Pancreas (tissue), 10 donors: ENCODE data around the gene ILF3. TPM values are rescaled to one million over a fixed set of nuclear protein-coding genes. Genes with fewer than 3 reads are reported as not detected.
"Not testable (repeated sequence)": the region's sequence is repeated elsewhere in the genome, so short reads cannot be mapped to it uniquely, and the experiment has no call there.

Experiments
- ATAC-seq, 4 donors: fragments of 200-7000 bp; cut with Tn5 transposase; one replicate each; pipeline versions ENCODE4 v1.8.0 to v1.9.1; 2020; ENCODE audit warnings: mild to moderate bottlenecking in 4 of 4, moderate library complexity in 4 of 4
- DNase-seq, 6 donors: peaks; one replicate each; pipeline ENCODE4 v3.0.0-alpha.2; 2020
- FAIRE-seq: peaks from 2 replicates; lab custom pipeline; 2012; peaks lifted over from hg19 to GRCh38; lab: Jason Lieb, UNC
- H3K27ac ChIP-seq, 4 donors: fragments of 200-600 bp; sonication (generic); 1 replicate in 3 of 4; 2 replicates in 1 of 4; pipeline versions ENCODE4 v1.5.0 to v1.8.0; 2020
- H3K27me3 ChIP-seq, 4 donors: fragments of 200-600 bp; one replicate each; pipeline ENCODE4 v1.8.0; 2021
- H3K36me3 ChIP-seq, 3 donors: fragments of 200-600 bp; sonication (generic) in 1 of 3; one replicate each; pipeline versions ENCODE4 v1.5.0 to v1.8.0; 2020 to 2021
- H3K4me1 ChIP-seq, 3 donors: fragments of 200-600 bp; one replicate each; pipeline ENCODE4 v1.8.0; 2021
- H3K4me3 ChIP-seq, 4 donors: fragments of 200-600 bp; sonication (generic) in 2 of 4; one replicate each; pipeline versions ENCODE4 v1.5.0 to v1.8.0; 2020 to 2021
- H3K9me3 ChIP-seq, 4 donors: fragments of 200-600 bp; one replicate each; pipeline ENCODE4 v1.8.0; 2021
- WGBS, 2 donors: extraction: QIAGEN DNeasy Blood & Tissue Kit; methylation state at CpG; one replicate each; pipeline ENCODE4 v1.1.7; 2013; 5-methylcytosine and 5-hydroxymethylcytosine counted together
- intact Hi-C, 3 donors: fragments of 100-400 bp; cut with DNase I; formaldehyde crosslinking; loops; one replicate each; pipeline versions ENCODE4 v1.11.1 to v1.14.2; 2022
- polyA plus RNA-seq, 2 donors: library from polyadenylated mRNA; stranded (reverse); fragments of 200-250 nt; gene quantifications; one replicate each; pipeline ENCODE4 v1.2.3, GENCODE V29; 2013
- total RNA-seq, 6 donors: library from RNA; stranded (reverse); fragmentation: NEBNext Ultra II Directional in 4 of 6; extraction: Animal tissue kit (Norgen Biotek cat#: 25700) in 4 of 6; gene quantifications; one replicate each; pipeline versions ENCODE4 v1.2.1 to v1.2.4, GENCODE V29; 2021 to 2023
- TF ChIP-seq, protein P1 (sequence below), 4 donors: fragments of 200-600 bp; sonication (generic) in 3 of 4; IDR thresholded peaks; one replicate each; pipeline versions ENCODE4 v1.5.0 to v1.8.0; 2021; ENCODE audit warnings: antibody characterized with exemption in 4 of 4
- donor health status: healthy with polysubstance abuse.
- donor health status: DM: no; HTN: no; CAD: no; lungs with moderate emphysema.
- donor health status: DM: no; HTN: no; CAD: no.
- donor health status: control.
- donor health status: control.
- donor health status: Bipolar disorder and iron deficiency.
- donor health status: DM: yes; HTN: yes; CAD: no.
- donor health status: DM: no; HTN: no; CAD: no.
- donor health status: DM: no; HTN: no; CAD: no.
- donor health status: DM: yes; HTN: yes; CAD: no.

Gene ILF3
- total and polyA plus RNA-seq, 8 donors, result 70.5 to 129 (median 109) TPM

DNA sequence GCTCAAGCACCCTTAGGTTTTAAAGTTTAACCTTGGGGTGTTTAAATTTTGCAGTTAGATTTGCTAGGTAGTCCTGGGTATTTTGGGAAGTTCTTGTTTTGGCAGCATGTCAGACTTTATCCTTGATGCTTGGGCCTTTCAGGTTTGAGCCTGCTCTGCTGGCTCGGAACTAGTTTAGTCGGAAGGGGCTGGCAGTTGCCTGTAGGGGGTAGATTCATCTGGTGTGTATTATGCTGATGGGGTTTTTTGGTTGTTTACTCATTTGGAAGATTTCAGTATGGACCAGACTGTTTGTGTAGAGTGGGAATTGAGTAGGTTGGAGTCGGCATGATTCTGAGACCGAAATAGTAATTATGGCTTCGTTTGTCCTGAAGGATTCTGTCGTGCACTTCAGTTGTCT, 15.1 kb downstream of the ILF3 start:
- TF ChIP-seq, protein P1, sequence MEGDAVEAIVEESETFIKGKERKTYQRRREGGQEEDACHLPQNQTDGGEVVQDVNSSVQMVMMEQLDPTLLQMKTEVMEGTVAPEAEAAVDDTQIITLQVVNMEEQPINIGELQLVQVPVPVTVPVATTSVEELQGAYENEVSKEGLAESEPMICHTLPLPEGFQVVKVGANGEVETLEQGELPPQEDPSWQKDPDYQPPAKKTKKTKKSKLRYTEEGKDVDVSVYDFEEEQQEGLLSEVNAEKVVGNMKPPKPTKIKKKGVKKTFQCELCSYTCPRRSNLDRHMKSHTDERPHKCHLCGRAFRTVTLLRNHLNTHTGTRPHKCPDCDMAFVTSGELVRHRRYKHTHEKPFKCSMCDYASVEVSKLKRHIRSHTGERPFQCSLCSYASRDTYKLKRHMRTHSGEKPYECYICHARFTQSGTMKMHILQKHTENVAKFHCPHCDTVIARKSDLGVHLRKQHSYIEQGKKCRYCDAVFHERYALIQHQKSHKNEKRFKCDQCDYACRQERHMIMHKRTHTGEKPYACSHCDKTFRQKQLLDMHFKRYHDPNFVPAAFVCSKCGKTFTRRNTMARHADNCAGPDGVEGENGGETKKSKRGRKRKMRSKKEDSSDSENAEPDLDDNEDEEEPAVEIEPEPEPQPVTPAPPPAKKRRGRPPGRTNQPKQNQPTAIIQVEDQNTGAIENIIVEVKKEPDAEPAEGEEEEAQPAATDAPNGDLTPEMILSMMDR (IDR thresholded peaks at IDR 0.05), result no peak
- Histone ChIP-seq H3K9me3 (no peaks in the 10 kb centered on the region), H3K27me3 (no peaks in the 10 kb centered on the region), H3K4me1 (no peaks in the 10 kb centered on the region), H3K4me3 (no peak overlapping the region), H3K27ac (no peak overlapping the region), H3K36me3 (peaks cover 0 to 16% (median 10%) of the 10 kb centered on the region in 3 donors)
- FAIRE-seq (no peak), ATAC-seq (no peak), DNase-seq (no peak)
- WGBS, 2 donors, result 63 to 69% methylated on average over 6 of the region's 6 CpGs
- intact Hi-C loops, result no loop called here

DNA sequence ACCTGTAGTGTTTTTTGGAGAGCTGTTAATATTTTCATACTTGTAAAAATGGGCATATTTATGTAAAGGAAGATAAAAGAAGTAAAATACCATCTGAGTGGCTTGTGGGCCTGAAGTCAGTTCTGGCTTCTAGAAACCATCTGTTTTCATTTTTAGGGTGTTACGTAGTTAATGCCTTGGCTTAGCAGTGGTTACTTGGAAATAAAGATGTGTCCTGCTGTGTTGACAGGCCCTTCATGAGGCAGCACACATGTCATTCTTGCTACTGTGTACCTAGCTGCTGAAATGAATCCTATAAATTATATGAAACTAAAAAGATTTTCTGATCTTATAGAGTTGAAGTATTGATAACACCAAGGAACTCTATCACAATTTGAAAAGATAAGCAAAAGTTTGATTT, 16.0 kb downstream of the ILF3 start:
- DNase-seq, result no peak
- no peak for ATAC-seq
- no peak for FAIRE-seq
- Histone ChIP-seq H3K4me1 (no peaks in the 10 kb centered on the region), H3K36me3 (peaks cover 0 to 16% (median 10%) of the 10 kb centered on the region in 3 donors), H3K27ac (no peak overlapping the region), H3K4me3 (no peak overlapping the region), H3K9me3 (no peaks in the 10 kb centered on the region), H3K27me3 (no peaks in the 10 kb centered on the region)
- TF ChIP-seq, protein P1 (IDR thresholded peaks at IDR 0.05), result no peak
- WGBS, 2 donors, result 67 to 74% methylated on average over 1 of the region's 1 CpG
- intact Hi-C loops, result no loop called here

DNA sequence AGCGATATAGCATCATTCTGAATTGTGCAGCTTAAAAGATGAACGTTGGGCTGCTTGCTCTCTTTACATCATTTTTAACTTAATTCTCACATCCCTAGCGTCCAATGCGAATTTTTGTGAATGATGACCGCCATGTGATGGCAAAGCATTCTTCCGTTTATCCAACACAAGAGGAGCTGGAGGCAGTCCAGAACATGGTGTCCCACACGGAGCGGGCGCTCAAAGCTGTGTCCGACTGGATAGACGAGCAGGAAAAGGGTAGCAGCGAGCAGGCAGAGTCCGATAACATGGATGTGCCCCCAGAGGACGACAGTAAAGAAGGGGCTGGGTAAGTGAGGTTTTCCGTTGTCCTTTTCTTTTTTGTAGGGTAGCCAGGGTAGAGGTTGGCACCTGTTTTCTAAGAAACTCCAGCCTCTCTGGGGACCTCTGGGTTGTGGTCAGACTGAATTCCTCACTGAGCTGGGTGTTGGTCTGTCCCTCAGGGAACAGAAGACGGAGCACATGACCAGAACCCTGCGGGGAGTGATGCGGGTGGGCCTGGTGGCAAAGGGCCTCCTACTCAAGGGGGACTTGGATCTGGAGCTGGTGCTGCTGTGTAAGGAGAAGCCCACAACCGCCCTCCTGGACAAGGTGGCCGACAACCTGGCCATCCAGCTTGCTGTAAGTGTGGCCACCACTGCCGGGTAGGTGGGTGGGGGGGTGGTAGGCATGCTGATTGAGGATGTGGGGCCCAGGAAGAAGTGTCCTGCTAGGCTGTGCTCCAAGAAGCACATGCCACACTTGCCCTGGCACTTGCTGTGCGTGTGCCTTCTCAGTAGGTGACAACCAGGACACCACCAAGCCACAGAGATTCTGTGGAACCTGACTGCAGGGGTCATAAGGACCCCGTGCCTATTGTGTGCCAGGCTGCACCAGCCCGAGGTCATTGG, 17.0 kb downstream of the ILF3 start:
- ATAC-seq (no peak), FAIRE-seq (no peak), DNase-seq (no peak)
- Histone ChIP-seq H3K9me3 (no peaks in the 10 kb centered on the region), H3K27me3 (no peaks in the 10 kb centered on the region), H3K27ac (no peak overlapping the region), H3K4me1 (no peaks in the 10 kb centered on the region), H3K4me3 (no peak overlapping the region), H3K36me3 (peaks cover 0 to 22% (median 10%) of the 10 kb centered on the region in 3 donors)
- intact Hi-C loops, result no loop called here
- WGBS, 2 donors, result 82 to 84% methylated on average over 24 of the region's 24 CpGs
- TF ChIP-seq, protein P1 (IDR thresholded peaks at IDR 0.05), result no peak

DNA sequence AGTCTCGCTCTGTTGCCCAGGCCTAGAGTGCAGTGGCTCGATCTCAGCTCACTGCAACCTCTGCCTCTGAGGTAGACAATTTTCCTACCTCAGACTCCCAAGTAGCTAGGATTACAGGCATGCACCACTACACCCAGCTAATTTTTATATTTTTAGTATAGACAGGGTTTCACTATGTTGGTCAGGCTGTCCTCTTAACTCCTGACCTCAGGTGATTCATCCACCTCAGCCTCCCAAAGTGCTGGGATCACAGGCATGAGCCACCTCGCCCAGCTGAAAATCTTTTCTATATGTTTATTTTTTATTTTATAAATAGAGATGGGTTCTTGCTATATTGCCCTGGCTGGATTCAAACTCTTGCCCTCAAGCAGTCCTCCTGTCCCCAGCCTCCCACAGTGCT, 17.8 kb downstream of the ILF3 start:
- ATAC-seq, H3K27me3 ChIP-seq, FAIRE-seq, H3K4me1 ChIP-seq, intact Hi-C loops, H3K4me3 ChIP-seq, H3K9me3 ChIP-seq, H3K27ac ChIP-seq, DNase-seq: not testable (repeated sequence)
- H3K36me3 ChIP-seq, result peaks cover 0 to 23% (median 10%) of the 10 kb centered on the region in 3 donors
- 93 to 96% methylated on average over 3 of the region's 3 CpGs for WGBS, 2 donors

DNA sequence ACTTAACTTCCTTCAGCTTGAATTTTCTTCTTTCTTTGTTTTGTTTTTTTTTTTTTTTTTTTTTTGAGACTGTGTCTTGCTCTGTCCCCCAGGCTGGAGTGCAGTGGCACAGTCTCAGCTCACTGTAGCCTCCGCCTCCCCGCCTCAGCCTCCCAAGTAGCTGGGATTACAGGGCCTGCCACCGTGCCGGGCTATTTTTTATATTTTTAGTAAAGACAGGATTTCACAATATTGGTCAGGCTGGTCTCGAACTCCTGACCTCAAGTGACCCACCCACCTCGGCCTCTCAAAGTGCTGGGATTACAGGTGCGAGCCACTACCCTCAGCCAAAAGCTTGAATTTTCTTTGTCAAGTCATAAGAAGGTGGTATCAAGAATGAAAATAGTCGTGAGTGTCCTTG, 21.1 kb downstream of the ILF3 start:
- FAIRE-seq, ATAC-seq, H3K4me3 ChIP-seq, intact Hi-C loops, H3K27me3 ChIP-seq, H3K9me3 ChIP-seq, H3K4me1 ChIP-seq, H3K27ac ChIP-seq, DNase-seq: not testable (repeated sequence)
- 84 to 88% methylated on average over 8 of the region's 8 CpGs for WGBS, 2 donors
- H3K36me3 ChIP-seq, result peaks cover 0 to 56% (median 41%) of the 10 kb centered on the region in 3 donors

DNA sequence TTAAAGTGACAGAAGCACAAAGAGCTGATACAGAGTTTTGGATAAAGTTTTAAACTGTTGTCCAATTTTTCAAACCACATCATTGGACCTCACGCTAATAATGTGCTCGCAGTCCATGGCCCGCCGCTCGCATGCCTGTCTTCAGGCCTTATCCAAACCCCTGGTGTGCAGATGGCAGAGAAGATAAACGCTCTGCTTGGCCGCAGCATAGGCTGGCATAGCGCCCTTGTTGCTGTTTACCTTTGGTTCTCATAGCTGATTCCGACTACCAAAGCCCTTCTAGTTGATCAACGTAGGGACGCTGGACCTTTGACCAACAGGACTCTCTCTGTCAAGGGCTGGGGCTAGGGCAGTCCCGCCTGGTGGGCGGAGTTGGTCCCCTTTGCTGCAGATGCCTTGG, 23.6 kb downstream of the ILF3 start:
- H3K4me3 ChIP-seq, result no peak overlapping the region
- no peak overlapping the region for H3K27ac ChIP-seq
- no peak for FAIRE-seq
- H3K36me3 ChIP-seq, result peaks cover 5 to 75% (median 58%) of the 10 kb centered on the region in 3 donors
- intact Hi-C loops, result no loop called here
- TF ChIP-seq, protein P1 (IDR thresholded peaks at IDR 0.05), result no peak
- H3K9me3 ChIP-seq, result no peaks in the 10 kb centered on the region
- peaks cover 0 to 5% (median 0%) of the 10 kb centered on the region in 3 donors for H3K4me1 ChIP-seq
- WGBS, 2 donors, result 37 to 45% methylated on average over 13 of the region's 13 CpGs
- no peak for DNase-seq
- no peaks in the 10 kb centered on the region for H3K27me3 ChIP-seq
- ATAC-seq, result peak; percentile 27 to 69 (median 46)
